ENCODE measurements around the gene DLG2.

DNA sequence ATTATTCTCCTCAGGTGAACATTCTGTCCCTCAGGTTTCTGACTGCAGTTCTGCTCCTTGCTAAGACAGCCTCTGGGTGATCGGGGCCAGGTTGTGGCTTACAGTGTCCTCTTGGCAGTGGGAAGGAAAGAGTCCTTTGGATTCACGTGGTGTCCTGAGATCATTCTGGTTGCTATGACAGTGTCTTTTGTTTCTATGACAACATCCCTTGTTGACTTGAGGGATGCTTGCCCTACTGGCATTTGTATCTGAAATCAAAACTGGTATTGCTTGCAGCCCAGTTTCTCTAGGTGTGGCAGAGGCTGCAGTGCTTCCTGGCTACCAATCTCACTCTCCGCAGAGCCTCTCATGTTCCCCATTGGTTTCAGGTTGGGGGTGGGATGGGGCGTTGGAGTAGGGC lies 2189.2 kb downstream of the DLG2 start:
- no peak for TF ChIP-seq SPI1 (IDR thresholded peaks at IDR 0.05; ENCODE audit: low read depth, low read length)
- no peak for TF ChIP-seq POLR2A (IDR thresholded peaks at IDR 0.05; ENCODE audit: low read depth, low read length)
- no peak for TF ChIP-seq TAF1 (IDR thresholded peaks at IDR 0.05; ENCODE audit: low read depth, low read length)

Data from GM12891 (cell line).